OCI-LY7 (cell line): Measurements from ENCODE around the gene PRKX. TPM values are rescaled to one million over a fixed set of nuclear protein-coding genes. Genes with fewer than 3 reads are reported as not detected.

Source experiments
- BruUV-seq: library from RNA; stranded (reverse); fragments of 400-500 nt; replicated peaks from 2 replicates; lab custom pipeline; 2021; lab: Mats Ljungman, UMichigan
- CTCF ChIA-PET: fragments of 300-600 bp; sonication (Branson Sonifier 250); formaldehyde crosslinking; loops from one replicate; lab custom pipeline; 2022; ENCODE audit warnings: antibody characterized with exemption; ENCODE audit not compliant: unreplicated experiment; lab: Charles Lee
- POLR2A ChIA-PET: fragments of 300-600 bp; sonication (Branson Sonifier 250); formaldehyde crosslinking; loops from one replicate; lab custom pipeline; 2022; ENCODE audit warnings: antibody characterized with exemption; lab: Charles Lee
- DNase-seq: peaks from one replicate; pipeline ENCODE4 v3.0.0-alpha.2; 2015; ENCODE audit warnings: low spot score
- H2AFZ ChIP-seq: fragments of 200-600 bp; sonication (generic), shearing (Covaris generic); 2 replicates; pipeline ENCODE4 v1.6.1; 2014; ENCODE audit warnings: mild to moderate bottlenecking, antibody characterized with exemption, low read length, moderate library complexity
- H3K27ac ChIP-seq: fragments of 200-600 bp; sonication (generic); 2 replicates; pipeline ENCODE4 v1.5.1; 2014; ENCODE audit warnings: mixed run types, low read depth, mild to moderate bottlenecking, moderate library complexity, low read length, inconsistent platforms; ENCODE audit not compliant: poor library complexity, severe bottlenecking
- H3K36me3 ChIP-seq: fragments of 200-600 bp; sonication (generic); 2 replicates; pipeline ENCODE4 v1.6.1; 2014; ENCODE audit warnings: mild to moderate bottlenecking, antibody characterized with exemption, low read length, moderate library complexity, mixed read lengths; ENCODE audit not compliant: insufficient read depth
- H3K4me1 ChIP-seq: fragments of 200-600 bp; sonication (generic); 2 replicates; pipeline ENCODE4 v1.5.1; 2014; ENCODE audit warnings: mild to moderate bottlenecking, low read length; ENCODE audit not compliant: insufficient read depth, poor library complexity, severe bottlenecking
- H3K4me2 ChIP-seq: fragments of 200-600 bp; sonication (generic); 2 replicates; pipeline ENCODE4 v1.6.1; 2014; ENCODE audit warnings: mild to moderate bottlenecking, low read length
- H3K4me3 ChIP-seq: fragments of 200-600 bp; sonication (generic); 2 replicates; pipeline ENCODE4 v1.5.1; 2014; ENCODE audit warnings: mild to moderate bottlenecking, low read depth, low read length; ENCODE audit not compliant: poor library complexity, severe bottlenecking
- H3K79me2 ChIP-seq: fragments of 200-600 bp; sonication (generic); 2 replicates; pipeline ENCODE4 v1.6.1; 2016; ENCODE audit warnings: low read depth, mild to moderate bottlenecking, low read length, moderate library complexity, mixed read lengths; ENCODE audit not compliant: insufficient read depth
- H3K9me2 ChIP-seq: fragments of 200-600 bp; sonication (generic); 2 replicates; pipeline ENCODE4 v1.6.1; 2016; ENCODE audit warnings: mild to moderate bottlenecking, low read length, mixed read lengths; ENCODE audit not compliant: insufficient read depth
- H3K9me3 ChIP-seq: fragments of 200-600 bp; sonication (generic); 2 replicates; pipeline ENCODE4 v1.6.1; 2014; ENCODE audit warnings: mild to moderate bottlenecking, mixed run types, low read length, mixed read lengths
- H4K20me1 ChIP-seq: fragments of 200-600 bp; sonication (generic); 2 replicates; pipeline ENCODE4 v1.6.1; 2014; ENCODE audit warnings: mild to moderate bottlenecking, antibody characterized with exemption, low read length, moderate library complexity, mixed read lengths; ENCODE audit not compliant: insufficient read depth
- CTCF ChIP-seq: fragments of 200-600 bp; sonication (generic); conservative IDR thresholded peaks from 2 replicates; pipeline ENCODE4 v1.5.1; 2014; ENCODE audit warnings: mild to moderate bottlenecking, antibody characterized with exemption, low read length, moderate library complexity, mixed read lengths
- EZH2phosphoT487 ChIP-seq: fragments of 200-600 bp; sonication (generic); IDR thresholded peaks from 2 replicates; pipeline ENCODE4 v1.6.1; 2018; ENCODE audit warnings: low read depth, borderline replicate concordance, mild to moderate bottlenecking, mixed run types, antibody characterized with exemption, low read length, moderate library complexity, mixed read lengths
- intact Hi-C: fragments of 100-400 bp; cut with micrococcal nuclease; formaldehyde crosslinking; loops from one replicate; pipeline ENCODE4 v1.10.0; 2022; ENCODE audit not compliant: unreplicated experiment
- total RNA-seq, 2 experiments: library from RNA; depleted of rRNA in 1 of 2; stranded (reverse); fragments of >200 nt in 1 of 2; shearing (Covaris generic) in 1 of 2; gene quantifications; 2 replicates each; pipeline ENCODE4 v1.2.3, GENCODE V29; 2014 to 2022

The PRKX gene
- total RNA-seq, 2 experiments from 2014 or later = 14.6 to 23.6 TPM

GRCh38 chrX:3655181-3655580, 58.3 kb downstream of the PRKX start:
- Histone ChIP-seq H2AFZ (no peak overlapping the region), H3K9me2 (no peaks in the 10 kb centered on the region), H3K27ac (no peak overlapping the region), H3K36me3 (no peaks in the 10 kb centered on the region), H3K79me2 (no peaks in the 10 kb centered on the region), H3K4me3 (no peak overlapping the region), H3K4me2 (no peak overlapping the region), H4K20me1 (no peaks in the 10 kb centered on the region), H3K9me3 (no peaks in the 10 kb centered on the region), H3K4me1 (no peaks in the 10 kb centered on the region)
- BruUV-seq = no TSS peak
- TF ChIP-seq CTCF (no peak), EZH2phosphoT487 (no peak)
- ChIA-PET CTCF (no interaction called here), POLR2A (no interaction called here)
- intact Hi-C loops = no loop called here
- DNase-seq = no peak

- no peaks in the 10 kb centered on the region; the same call in 1 of the 2 replicates for H3K36me3 ChIP-seq
- no peaks in the 10 kb centered on the region for H3K79me2 ChIP-seq
- no peak overlapping the region for H2AFZ ChIP-seq
- no TSS peak for BruUV-seq
- H3K9me2 ChIP-seq = no peaks in the 10 kb centered on the region
- POLR2A ChIA-PET = no interaction called here
- no peaks in the 10 kb centered on the region for H4K20me1 ChIP-seq
- CTCF ChIA-PET = no interaction called here
- H3K27ac ChIP-seq = no peak overlapping the region
- H3K9me3 ChIP-seq = no peaks in the 10 kb centered on the region
- DNase-seq = no peak
- no peak overlapping the region for H3K4me2 ChIP-seq
- intact Hi-C loops = loop anchor here (5.0 kb wide), 1 partner anchor 59 kb away; the partner anchor contains the start of gene PRKX
- H3K4me3 ChIP-seq = no peak overlapping the region
- H3K4me1 ChIP-seq = no peaks in the 10 kb centered on the region
- TF ChIP-seq EZH2phosphoT487 (no peak), CTCF (no peak)
Measured at GRCh38 chrX:3653111-3653510, 60.3 kb downstream of the PRKX start.

GRCh38 chrX:3651277-3651676, 62.2 kb downstream of the PRKX start:
- ChIA-PET CTCF (no interaction called here), POLR2A (no interaction called here)
- Histone ChIP-seq H3K4me1 (no peaks in the 10 kb centered on the region), H4K20me1 (no peaks in the 10 kb centered on the region), H3K27ac (no peak overlapping the region), H3K36me3 (no peaks in the 10 kb centered on the region; the same call in 1 of the 2 replicates), H3K9me3 (no peaks in the 10 kb centered on the region), H3K4me2 (no peak overlapping the region), H2AFZ (no peak overlapping the region), H3K9me2 (no peaks in the 10 kb centered on the region), H3K4me3 (no peak overlapping the region), H3K79me2 (no peaks in the 10 kb centered on the region)
- intact Hi-C loops = loop anchor here (2.0 to 5.0 kb wide), 2 partner anchors 61 to 162 kb away; partner anchors contain the start of gene PRKX
- BruUV-seq = no TSS peak
- TF ChIP-seq CTCF (peak; percentile 76), EZH2phosphoT487 (no peak)
- DNase-seq = peak; percentile 24
